Motor neuron (in vitro differentiated cells): ENCODE results near the gene EPHB2. TPM values are rescaled to one million over a fixed set of nuclear protein-coding genes. Genes with fewer than 3 reads are reported as not detected.
"Not testable (repeated sequence)": the region's sequence is repeated elsewhere in the genome, so short reads cannot be mapped to it uniquely, and the experiment has no call there.

Experiments used
- ATAC-seq, 8 experiments: fragments of 200-7000 bp; cut with Tn5 transposase; replicated peaks in 6 of 8; 2 replicates each; pipeline ENCODE4 v1.8.0; 2021; ENCODE audit warnings: mild to moderate bottlenecking in 8 of 8, moderate library complexity in 8 of 8
- H3K27ac ChIP-seq, 2 donors: fragments of 250-450 bp; sonication (Bioruptor Pico); 2 replicates each; pipeline ENCODE4 v1.9.0; 2021; ENCODE audit warnings: antibody characterized with exemption in 2 of 2, mild to moderate bottlenecking in 2 of 2, moderate library complexity in 1 of 2
- H3K4me1 ChIP-seq, 2 donors: fragments of 250-450 bp; sonication (Bioruptor Pico); replicated peaks in 1 of 2; 2 replicates each; pipeline ENCODE4 v1.6.1; 2021; ENCODE audit warnings: antibody characterized with exemption in 2 of 2, mild to moderate bottlenecking in 2 of 2, moderate library complexity in 1 of 2
- H3K4me3 ChIP-seq, 5 donors: fragments of 250-450 bp; sonication (Bioruptor Pico); 2 replicates each; pipeline ENCODE4 v1.9.0; 2021; ENCODE audit warnings: antibody characterized with exemption in 5 of 5, mild to moderate bottlenecking in 5 of 5, moderate library complexity in 4 of 5
- WGBS, 10 experiments: fragments of 450-650 bp; shearing (Covaris generic); methylation state at CpG; one replicate each; pipeline ENCODE4 v1.0.0; 2022; 5-methylcytosine and 5-hydroxymethylcytosine counted together
- in situ Hi-C, 9 experiments: fragments of 400-800 bp; cut with MboI; loops; one replicate each; pipeline ENCODE4 v1.15.0; 2021; ENCODE audit warnings: low sequenced_read_pairs in 9 of 9, low pct_unique_long_range_greater_than_20kb in 2 of 9; ENCODE audit not compliant: unreplicated experiment in 9 of 9
- total RNA-seq, 8 experiments: library from RNA; unstranded; fragments of 300-600 nt; gene quantifications; 2 replicates each; pipeline versions ENCODE4 v1.2.3 to v1.2.4, GENCODE V29; 2022

EPHB2 gene
- total RNA-seq, 8 experiments from 2014 or later = 0.42 to 64.1 (median 41.8) TPM

GRCh38 chr1:22696610-22697009 lies 14.0 kb upstream of the EPHB2 start:
- peaks cover 7 to 12% of the 10 kb centered on the region in 2 donors for H3K4me1 ChIP-seq
- 60 to 100% (median 80%) methylated on average over 1 to 3 of the region's 3 CpGs; no CpG with 5 or more reads in 1 of the 10 experiments for WGBS, 10 experiments
- H3K27ac ChIP-seq = no peak overlapping the region
- no peak for ATAC-seq
- H3K4me3 ChIP-seq = no peak overlapping the region
- in situ Hi-C loops = loop anchor here in 6 of 9 experiments (25.0 kb wide), 2 partner anchors 166 to 191 kb away; no protein-coding TSS in a partner anchor

- H3K4me1 ChIP-seq = peaks cover 6 to 9% of the 10 kb centered on the region in 2 donors
- 60 to 100% (median 69%) methylated on average over 1 to 4 of the region's 5 CpGs; no CpG with 5 or more reads in 5 of the 10 experiments for WGBS, 10 experiments
- in situ Hi-C loops = loop anchor here in 6 of 9 experiments (25.0 kb wide), 2 partner anchors 164 to 189 kb away; no protein-coding TSS in a partner anchor
Measured at GRCh38 chr1:22697980-22698379, 12.7 kb upstream of the EPHB2 start.

GRCh38 chr1:22699681-22700520 lies 10.7 kb upstream of the EPHB2 start:
- in situ Hi-C loops = loop anchor here in 7 of 9 experiments (25.0 kb wide), 3 partner anchors 137 to 187 kb away; no protein-coding TSS in a partner anchor
- H3K27ac ChIP-seq = peak overlapping the region in 1 of 2 donors; percentile 23

More at GRCh38 chr1:22697980-22698379, 12.7 kb upstream of the EPHB2 start:
- peak in 3 of 8 experiments; percentile 32 to 52 (median 34) for ATAC-seq
- no peak overlapping the region for H3K27ac ChIP-seq
- H3K4me3 ChIP-seq = no peak overlapping the region

GRCh38 chr1:22702296-22703085 lies 8.1 kb upstream of the EPHB2 start:
- Histone ChIP-seq H3K27ac (no peak overlapping the region), H3K4me1 (peaks cover 6 to 9% of the 10 kb centered on the region in 2 donors), H3K4me3 (no peak overlapping the region)
- in situ Hi-C loops = loop anchor here in 2 of 9 experiments (25.0 kb wide), 2 partner anchors 135 to 185 kb away; no protein-coding TSS in a partner anchor
- no peak for ATAC-seq
- 37 to 85% (median 64%) methylated on average over 1 to 12 of the region's 12 CpGs for WGBS, 10 experiments

More at GRCh38 chr1:22699681-22700520, 10.7 kb upstream of the EPHB2 start:
- WGBS, 10 experiments = 0 to 88% (median 67%) methylated on average over 1 to 10 of the region's 14 CpGs; no CpG with 5 or more reads in 1 of the 10 experiments
- no peak for ATAC-seq
- no peak overlapping the region for H3K4me3 ChIP-seq
- H3K4me1 ChIP-seq = peaks cover 6 to 9% of the 10 kb centered on the region in 2 donors

GRCh38 chr1:22704440-22705067 lies 6.1 kb upstream of the EPHB2 start:
- peak; percentile 95 to 100 (median 98) for ATAC-seq
- in situ Hi-C loops = loop anchor here in 2 of 9 experiments (25.0 kb wide), 2 partner anchors 133 to 183 kb away; no protein-coding TSS in a partner anchor
- Histone ChIP-seq H3K4me1 (peaks cover 8% of the 10 kb centered on the region in 2 donors), H3K4me3 (no peak overlapping the region), H3K27ac (no peak overlapping the region)
- WGBS, 10 experiments = 40 to 71% (median 59%) methylated on average over 1 to 2 of the region's 2 CpGs; no CpG with 5 or more reads in 6 of the 10 experiments

GRCh38 chr1:22705586-22705985 lies 5.1 kb upstream of the EPHB2 start:
- Histone ChIP-seq H3K4me1 (peaks cover 6 to 7% of the 10 kb centered on the region in 2 donors), H3K4me3 (no peak overlapping the region), H3K27ac (no peak overlapping the region)
- no peak for ATAC-seq
- in situ Hi-C loops = loop anchor here in 2 of 9 experiments (25.0 kb wide), 2 partner anchors 132 to 182 kb away; no protein-coding TSS in a partner anchor

GRCh38 chr1:22706100-22706499 lies 4.5 kb upstream of the EPHB2 start:
- not testable (repeated sequence) for H3K4me1 ChIP-seq, H3K27ac ChIP-seq, ATAC-seq, H3K4me3 ChIP-seq
- in situ Hi-C loops = loop anchor here in 2 of 9 experiments (25.0 kb wide), 2 partner anchors 131 to 181 kb away; no protein-coding TSS in a partner anchor
- 60 to 90% (median 80%) methylated on average over 1 to 4 of the region's 4 CpGs; no CpG with 5 or more reads in 5 of the 10 experiments for WGBS, 10 experiments

- Histone ChIP-seq H3K27ac (no peak overlapping the region), H3K4me1 (peaks cover 19 to 23% of the 10 kb centered on the region in 2 donors), H3K4me3 (no peak overlapping the region)
- in situ Hi-C loops = loop anchor here in 2 of 9 experiments (25.0 kb wide), 2 partner anchors 129 to 179 kb away; no protein-coding TSS in a partner anchor
- no peak for ATAC-seq
Measured at GRCh38 chr1:22708777-22709176, 1.9 kb upstream of the EPHB2 start.

GRCh38 chr1:22709227-22709626 lies 1.4 kb upstream of the EPHB2 start:
- in situ Hi-C loops = loop anchor here in 2 of 9 experiments (25.0 kb wide), 2 partner anchors 128 to 178 kb away; no protein-coding TSS in a partner anchor
- Histone ChIP-seq H3K4me1 (peaks cover 19 to 23% of the 10 kb centered on the region in 2 donors), H3K4me3 (no peak overlapping the region), H3K27ac (no peak overlapping the region)
- 20 to 81% (median 63%) methylated on average over 1 to 3 of the region's 3 CpGs; no CpG with 5 or more reads in 4 of the 10 experiments for WGBS, 10 experiments
- no peak for ATAC-seq

GRCh38 chr1:22709891-22710700 lies 543 bp upstream of the EPHB2 start:
- Histone ChIP-seq H3K4me1 (peaks cover 19 to 23% of the 10 kb centered on the region in 2 donors), H3K4me3 (peak overlapping the region; percentile 72 to 97 (median 77)), H3K27ac (peak overlapping the region; percentile 100)
- WGBS, 10 experiments = 0 to 33% (median 10%) methylated on average over 1 to 12 of the region's 50 CpGs; no CpG with 5 or more reads in 6 of the 10 experiments
- in situ Hi-C loops = loop anchor here in 2 of 9 experiments (25.0 kb wide), 2 partner anchors 127 to 177 kb away; no protein-coding TSS in a partner anchor
- peak; percentile 70 to 81 (median 72) for ATAC-seq

- peak; percentile 19 to 68 (median 49) for ATAC-seq
- Histone ChIP-seq H3K4me1 (peaks cover 19 to 25% of the 10 kb centered on the region in 2 donors), H3K4me3 (peak overlapping the region; percentile 72 to 97 (median 77)), H3K27ac (peak overlapping the region; percentile 100)
- 0% methylated on average over 9 of the region's 60 CpGs; no CpG with 5 or more reads in 9 of the 10 experiments for WGBS, 10 experiments
- in situ Hi-C loops = loop anchor here in 2 of 9 experiments (25.0 kb wide), 2 partner anchors 126 to 176 kb away; no protein-coding TSS in a partner anchor
Measured at GRCh38 chr1:22711071-22711470, 432 bp downstream of the EPHB2 start.
